ENCODE measurements around the gene FKBP5.

DNA sequence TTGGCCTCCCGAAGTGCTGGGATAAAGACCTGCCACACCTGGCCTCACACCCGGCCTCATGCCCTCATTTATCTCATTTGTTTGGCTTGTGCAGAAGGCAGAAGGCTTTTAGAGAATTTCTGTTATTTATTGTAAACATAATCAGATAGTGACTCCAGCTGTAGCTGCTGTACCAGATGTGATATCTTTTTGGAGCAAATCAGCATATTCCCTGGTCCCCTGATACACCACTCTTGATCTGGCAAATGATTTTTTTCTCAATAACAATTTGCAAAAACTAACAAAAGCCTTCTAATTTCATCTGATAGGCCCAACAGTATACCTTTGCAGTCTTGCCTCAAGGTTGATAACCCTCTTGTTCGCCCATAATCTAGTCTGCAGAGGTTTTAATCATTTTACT is 149.5 kb downstream of the FKBP5 start:
- no peak for TF ChIP-seq POLR2A (IDR thresholded peaks at IDR 0.05)
- TF ChIP-seq, protein P1, sequence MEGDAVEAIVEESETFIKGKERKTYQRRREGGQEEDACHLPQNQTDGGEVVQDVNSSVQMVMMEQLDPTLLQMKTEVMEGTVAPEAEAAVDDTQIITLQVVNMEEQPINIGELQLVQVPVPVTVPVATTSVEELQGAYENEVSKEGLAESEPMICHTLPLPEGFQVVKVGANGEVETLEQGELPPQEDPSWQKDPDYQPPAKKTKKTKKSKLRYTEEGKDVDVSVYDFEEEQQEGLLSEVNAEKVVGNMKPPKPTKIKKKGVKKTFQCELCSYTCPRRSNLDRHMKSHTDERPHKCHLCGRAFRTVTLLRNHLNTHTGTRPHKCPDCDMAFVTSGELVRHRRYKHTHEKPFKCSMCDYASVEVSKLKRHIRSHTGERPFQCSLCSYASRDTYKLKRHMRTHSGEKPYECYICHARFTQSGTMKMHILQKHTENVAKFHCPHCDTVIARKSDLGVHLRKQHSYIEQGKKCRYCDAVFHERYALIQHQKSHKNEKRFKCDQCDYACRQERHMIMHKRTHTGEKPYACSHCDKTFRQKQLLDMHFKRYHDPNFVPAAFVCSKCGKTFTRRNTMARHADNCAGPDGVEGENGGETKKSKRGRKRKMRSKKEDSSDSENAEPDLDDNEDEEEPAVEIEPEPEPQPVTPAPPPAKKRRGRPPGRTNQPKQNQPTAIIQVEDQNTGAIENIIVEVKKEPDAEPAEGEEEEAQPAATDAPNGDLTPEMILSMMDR (IDR thresholded peaks at IDR 0.05), result no peak
- no peak for TF ChIP-seq POLR2AphosphoS5 (IDR thresholded peaks at IDR 0.05)
